Ascending aorta (tissue), 2 donors: ENCODE data around the gene SERPINA12. TPM values are rescaled to one million over a fixed set of nuclear protein-coding genes. Genes with fewer than 3 reads are reported as not detected.

Experiments
- DNase-seq, 2 donors: peaks; one replicate each; pipeline ENCODE4 v3.0.0-alpha.2; 2019; ENCODE audit warnings: low spot score in 2 of 2
- H3K27ac ChIP-seq, 2 donors: fragments of 200-600 bp; sonication (generic); one replicate each; pipeline ENCODE4 v1.5.1; 2016 to 2017; ENCODE audit warnings: mild to moderate bottlenecking in 1 of 2
- H3K27me3 ChIP-seq: fragments of 200-600 bp; sonication (generic); one replicate; pipeline ENCODE4 v1.5.1; 2017
- H3K36me3 ChIP-seq, 2 donors: fragments of 200-600 bp; sonication (generic); one replicate each; pipeline ENCODE4 v1.5.1; 2016
- H3K4me1 ChIP-seq, 2 donors: fragments of 200-600 bp; sonication (generic); one replicate each; pipeline ENCODE4 v1.5.1; 2016 to 2017; ENCODE audit warnings: mild to moderate bottlenecking in 1 of 2
- H3K4me3 ChIP-seq, 2 donors: fragments of 200-600 bp; sonication (generic); one replicate each; pipeline ENCODE4 v1.5.1; 2016 to 2017; ENCODE audit warnings: mild to moderate bottlenecking in 1 of 2
- H3K9me3 ChIP-seq, 2 donors: fragments of 200-600 bp; sonication (generic); one replicate each; pipeline ENCODE4 v1.5.1; 2016
- intact Hi-C: fragments of 100-400 bp; cut with DNase I; formaldehyde crosslinking; loops from one replicate; pipeline ENCODE4 v1.15.1; 2023
- total RNA-seq: library from RNA; depleted of rRNA; stranded (reverse); fragments of >200 nt; gene quantifications from one replicate; pipeline ENCODE4 v1.1.0, GENCODE V29; 2016
- TF ChIP-seq, protein P1 (sequence below), 3 experiments: fragments of 200-600 bp in 2 of 3; fragments of 450-650 bp in 1 of 3; sonication (generic) in 2 of 3; IDR thresholded peaks; one replicate each; pipeline ENCODE4 v1.5.1; 2016 to 2019; ENCODE audit warnings: antibody characterized with exemption in 3 of 3, mild to moderate bottlenecking in 1 of 3, moderate library complexity in 1 of 3

The SERPINA12 gene
- total RNA-seq, 1 donor from 2014 or later: not detected

DNA sequence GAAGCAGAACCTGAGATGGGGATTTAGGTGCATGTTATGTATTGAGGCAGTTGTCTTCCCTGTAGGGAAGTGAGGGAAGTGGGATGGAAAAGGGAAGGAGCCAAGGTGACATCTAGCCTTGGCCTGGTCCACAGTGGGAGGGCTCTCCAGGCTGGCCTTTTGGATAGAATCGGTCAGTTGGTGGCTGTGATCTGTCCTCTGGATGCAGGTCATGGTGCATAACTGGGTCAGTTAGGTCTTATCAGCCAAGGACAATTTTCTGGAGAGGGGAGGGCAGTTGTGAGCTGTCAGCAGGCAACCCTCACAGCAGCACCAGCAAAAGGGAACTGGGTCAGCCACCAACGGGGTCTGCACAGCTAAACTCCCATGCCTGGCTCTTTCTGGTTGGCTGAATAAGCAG lies 9.6 kb downstream of the SERPINA12 start:
- intact Hi-C loops: no loop called here
- Histone ChIP-seq H3K36me3 (no peaks in the 10 kb centered on the region), H3K4me3 (no peak overlapping the region), H3K27ac (no peak overlapping the region), H3K27me3 (no peaks in the 10 kb centered on the region), H3K9me3 (no peaks in the 10 kb centered on the region), H3K4me1 (no peaks in the 10 kb centered on the region)
- no peak for DNase-seq
- TF ChIP-seq, protein P1, sequence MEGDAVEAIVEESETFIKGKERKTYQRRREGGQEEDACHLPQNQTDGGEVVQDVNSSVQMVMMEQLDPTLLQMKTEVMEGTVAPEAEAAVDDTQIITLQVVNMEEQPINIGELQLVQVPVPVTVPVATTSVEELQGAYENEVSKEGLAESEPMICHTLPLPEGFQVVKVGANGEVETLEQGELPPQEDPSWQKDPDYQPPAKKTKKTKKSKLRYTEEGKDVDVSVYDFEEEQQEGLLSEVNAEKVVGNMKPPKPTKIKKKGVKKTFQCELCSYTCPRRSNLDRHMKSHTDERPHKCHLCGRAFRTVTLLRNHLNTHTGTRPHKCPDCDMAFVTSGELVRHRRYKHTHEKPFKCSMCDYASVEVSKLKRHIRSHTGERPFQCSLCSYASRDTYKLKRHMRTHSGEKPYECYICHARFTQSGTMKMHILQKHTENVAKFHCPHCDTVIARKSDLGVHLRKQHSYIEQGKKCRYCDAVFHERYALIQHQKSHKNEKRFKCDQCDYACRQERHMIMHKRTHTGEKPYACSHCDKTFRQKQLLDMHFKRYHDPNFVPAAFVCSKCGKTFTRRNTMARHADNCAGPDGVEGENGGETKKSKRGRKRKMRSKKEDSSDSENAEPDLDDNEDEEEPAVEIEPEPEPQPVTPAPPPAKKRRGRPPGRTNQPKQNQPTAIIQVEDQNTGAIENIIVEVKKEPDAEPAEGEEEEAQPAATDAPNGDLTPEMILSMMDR (IDR thresholded peaks at IDR 0.05): no peak

GRCh38 chr14:94498215-94498614 lies 11.1 kb downstream of the SERPINA12 start:
- DNase-seq: no peak
- H3K4me3 ChIP-seq: no peak overlapping the region
- H3K9me3 ChIP-seq: no peaks in the 10 kb centered on the region
- intact Hi-C loops: no loop called here
- no peaks in the 10 kb centered on the region for H3K27me3 ChIP-seq
- no peaks in the 10 kb centered on the region for H3K4me1 ChIP-seq
- no peaks in the 10 kb centered on the region for H3K36me3 ChIP-seq
- TF ChIP-seq, protein P1 (IDR thresholded peaks at IDR 0.05): no peak
- no peak overlapping the region for H3K27ac ChIP-seq

DNA sequence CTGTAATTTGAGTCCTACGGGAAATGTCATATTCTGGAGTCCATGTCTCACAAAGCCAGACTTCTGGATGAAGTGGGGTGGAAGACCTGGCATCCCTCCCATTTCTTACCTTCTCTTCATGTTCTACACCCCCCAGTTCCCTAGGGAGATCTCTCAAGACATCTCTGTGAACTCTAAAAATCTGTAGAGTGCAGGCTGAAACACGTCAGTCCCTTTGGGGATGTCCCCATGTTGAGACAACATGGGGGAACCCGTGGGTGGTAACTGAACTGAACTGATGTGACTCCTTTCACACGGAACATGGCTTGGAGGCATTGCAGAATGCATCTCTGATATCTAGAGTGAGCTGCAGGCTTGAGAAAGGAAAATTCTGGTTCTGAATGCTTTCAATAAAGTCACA lies 15.2 kb downstream of the SERPINA12 start:
- intact Hi-C loops: no loop called here
- Histone ChIP-seq H3K27me3 (no peaks in the 10 kb centered on the region), H3K4me1 (no peaks in the 10 kb centered on the region), H3K36me3 (no peaks in the 10 kb centered on the region), H3K4me3 (no peak overlapping the region), H3K27ac (no peak overlapping the region), H3K9me3 (no peaks in the 10 kb centered on the region)
- DNase-seq: no peak
- TF ChIP-seq, protein P1 (IDR thresholded peaks at IDR 0.05): no peak

GRCh38 chr14:94491511-94491910 lies 17.8 kb downstream of the SERPINA12 start:
- H3K4me3 ChIP-seq: no peak overlapping the region
- H3K36me3 ChIP-seq: no peaks in the 10 kb centered on the region
- no peaks in the 10 kb centered on the region for H3K27me3 ChIP-seq
- no peak for DNase-seq
- H3K27ac ChIP-seq: no peak overlapping the region
- no peaks in the 10 kb centered on the region for H3K4me1 ChIP-seq
- H3K9me3 ChIP-seq: no peaks in the 10 kb centered on the region
- intact Hi-C loops: no loop called here
- TF ChIP-seq, protein P1 (IDR thresholded peaks at IDR 0.05): no peak

DNA sequence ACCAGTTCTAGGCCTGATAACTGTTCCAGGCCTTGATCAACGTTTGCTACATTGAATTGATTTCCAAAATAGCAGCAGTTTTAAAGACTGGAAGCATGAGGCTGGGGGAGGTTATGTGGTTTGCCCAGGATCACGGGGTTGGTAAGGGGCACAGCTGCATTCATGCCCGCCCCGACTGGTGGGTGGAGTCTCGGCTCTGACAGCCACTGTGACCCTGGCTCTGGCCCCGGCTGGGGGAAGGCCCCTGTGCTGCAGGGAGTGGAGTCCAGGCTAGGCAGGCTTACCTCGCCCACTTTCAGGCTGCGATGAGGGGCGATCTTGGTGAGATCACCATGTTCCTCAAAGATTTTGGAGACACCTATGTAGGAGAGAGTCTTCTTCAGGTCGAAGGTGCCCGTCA lies 19.9 kb downstream of the SERPINA12 start:
- Histone ChIP-seq H3K27ac (no peak overlapping the region), H3K9me3 (no peaks in the 10 kb centered on the region), H3K27me3 (no peaks in the 10 kb centered on the region), H3K4me3 (no peak overlapping the region), H3K4me1 (peaks cover 0 to 6% of the 10 kb centered on the region in 2 donors), H3K36me3 (no peaks in the 10 kb centered on the region)
- TF ChIP-seq, protein P1 (IDR thresholded peaks at IDR 0.05): no peak
- intact Hi-C loops: loop anchor here (10.0 kb wide), 1 partner anchor 355 kb away; no protein-coding TSS in a partner anchor
- no peak for DNase-seq

DNA sequence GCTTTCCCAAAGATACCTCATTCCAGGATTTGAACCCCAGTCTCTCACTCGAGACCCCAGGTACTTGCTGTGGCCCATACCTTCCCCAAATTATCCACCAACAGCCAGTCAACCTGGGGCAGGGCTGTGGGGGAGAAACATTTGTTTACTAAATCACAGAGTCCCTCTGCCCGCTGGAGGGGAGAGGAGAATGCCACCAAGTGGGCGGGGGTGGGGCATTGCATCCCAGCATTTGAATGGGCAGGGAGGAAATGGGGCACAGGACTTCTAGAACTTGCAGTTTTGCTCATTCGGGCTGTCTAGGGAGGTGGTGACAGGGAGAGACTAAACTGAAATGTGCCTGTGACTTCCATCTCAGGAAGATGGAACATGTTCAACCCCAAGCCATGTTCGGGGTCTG lies 22.4 kb downstream of the SERPINA12 start:
- Histone ChIP-seq H3K4me3 (no peak overlapping the region), H3K9me3 (no peaks in the 10 kb centered on the region), H3K36me3 (no peaks in the 10 kb centered on the region), H3K27me3 (no peaks in the 10 kb centered on the region), H3K27ac (no peak overlapping the region), H3K4me1 (peaks cover 0 to 6% of the 10 kb centered on the region in 2 donors)
- intact Hi-C loops: loop anchor here (2.0 to 10.0 kb wide), 2 partner anchors 132 to 352 kb away; no protein-coding TSS in a partner anchor
- TF ChIP-seq, protein P1 (IDR thresholded peaks at IDR 0.05): no peak
- no peak for DNase-seq
